ENCODE results near the gene MYO6. TPM values are rescaled to one million over a fixed set of nuclear protein-coding genes. Genes with fewer than 3 reads are reported as not detected.

Gene MYO6
- total and polyA plus RNA-seq, 8 donors, result 14.6 to 80.4 (median 35.0) TPM

DNA sequence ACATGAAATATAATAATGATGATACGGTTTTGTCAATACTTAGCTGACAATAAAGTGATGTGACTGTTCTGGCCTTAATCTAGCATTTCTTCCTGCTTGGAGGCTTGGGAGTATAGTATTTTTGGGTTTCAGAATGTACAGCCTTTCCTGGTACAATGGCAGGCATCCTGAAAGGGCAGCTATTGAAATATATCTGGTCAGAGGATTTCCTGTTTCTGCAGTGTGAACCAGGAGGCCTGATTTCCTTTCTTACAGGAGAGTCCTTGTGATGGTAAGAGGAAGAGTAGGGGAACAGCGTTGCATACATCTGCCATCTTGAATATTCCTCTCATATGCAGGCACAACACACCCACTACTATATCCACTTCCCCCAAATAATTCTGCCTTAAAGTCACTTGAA, 93.7 kb downstream of the MYO6 start:
- 77 to 81% (median 79%) methylated on average over 2 of the region's 2 CpGs for WGBS, 5 donors
- DNase-seq, result no peak
- no peak overlapping the region for H3K27ac ChIP-seq
- no peak for TF ChIP-seq CTCF (IDR thresholded peaks at IDR 0.05)
- TF ChIP-seq POLR2AphosphoS5 (IDR thresholded peaks at IDR 0.05), result no peak
- no peak for TF ChIP-seq EP300 (IDR thresholded peaks at IDR 0.05)
- intact Hi-C loops (cut with DNase I; ENCODE audit: low total_unique reads), result no loop called here
- no peaks in the 10 kb centered on the region for H3K9me3 ChIP-seq
- H3K27me3 ChIP-seq, result no peaks in the 10 kb centered on the region
- no peak overlapping the region for H3K4me3 ChIP-seq
- H3K36me3 ChIP-seq, result peaks cover 0 to 44% (median 21%) of the 10 kb centered on the region in 4 donors
- no peaks in the 10 kb centered on the region for H3K4me1 ChIP-seq

- Histone ChIP-seq H3K27ac (no peak overlapping the region), H3K27me3 (no peaks in the 10 kb centered on the region), H3K4me3 (no peak overlapping the region), H3K36me3 (peaks cover 0 to 44% (median 21%) of the 10 kb centered on the region in 4 donors), H3K4me1 (peaks cover 0 to 2% (median 0%) of the 10 kb centered on the region in 4 donors), H3K9me3 (no peaks in the 10 kb centered on the region)
- no peak for DNase-seq
- intact Hi-C loops (cut with DNase I; ENCODE audit: low total_unique reads), result no loop called here
- TF ChIP-seq EP300 (IDR thresholded peaks at IDR 0.05) (no peak), POLR2AphosphoS5 (IDR thresholded peaks at IDR 0.05) (no peak), POLR2A (IDR thresholded peaks at IDR 0.05) (no peak), CTCF (IDR thresholded peaks at IDR 0.05) (no peak)
- WGBS, 5 donors, result 22 to 50% (median 39%) methylated on average over 2 of the region's 2 CpGs
These were observed 94.4 kb downstream of the MYO6 start for GRCh38 chr6:75843396-75843795.

- Histone ChIP-seq H3K4me1 (peaks cover 6 to 30% (median 19%) of the 10 kb centered on the region in 4 donors), H3K4me3 (no peak overlapping the region), H3K27ac (peak overlapping the region in 1 of 5 donors; percentile 14), H3K9me3 (no peaks in the 10 kb centered on the region), H3K27me3 (no peaks in the 10 kb centered on the region), H3K36me3 (peaks cover 0 to 4% (median 0%) of the 10 kb centered on the region in 4 donors)
- intact Hi-C loops (cut with DNase I; ENCODE audit: low total_unique reads), result no loop called here
- WGBS, 5 donors, result 43 to 73% (median 59%) methylated on average over 4 of the region's 4 CpGs
- TF ChIP-seq POLR2A (IDR thresholded peaks at IDR 0.05), result no peak
- no peak for TF ChIP-seq EP300 (IDR thresholded peaks at IDR 0.05)
- no peak for TF ChIP-seq CTCF (IDR thresholded peaks at IDR 0.05)
- TF ChIP-seq POLR2AphosphoS5 (IDR thresholded peaks at IDR 0.05), result no peak
- DNase-seq, result no peak
These were observed 99.2 kb downstream of the MYO6 start for GRCh38 chr6:75848274-75848673.

DNA sequence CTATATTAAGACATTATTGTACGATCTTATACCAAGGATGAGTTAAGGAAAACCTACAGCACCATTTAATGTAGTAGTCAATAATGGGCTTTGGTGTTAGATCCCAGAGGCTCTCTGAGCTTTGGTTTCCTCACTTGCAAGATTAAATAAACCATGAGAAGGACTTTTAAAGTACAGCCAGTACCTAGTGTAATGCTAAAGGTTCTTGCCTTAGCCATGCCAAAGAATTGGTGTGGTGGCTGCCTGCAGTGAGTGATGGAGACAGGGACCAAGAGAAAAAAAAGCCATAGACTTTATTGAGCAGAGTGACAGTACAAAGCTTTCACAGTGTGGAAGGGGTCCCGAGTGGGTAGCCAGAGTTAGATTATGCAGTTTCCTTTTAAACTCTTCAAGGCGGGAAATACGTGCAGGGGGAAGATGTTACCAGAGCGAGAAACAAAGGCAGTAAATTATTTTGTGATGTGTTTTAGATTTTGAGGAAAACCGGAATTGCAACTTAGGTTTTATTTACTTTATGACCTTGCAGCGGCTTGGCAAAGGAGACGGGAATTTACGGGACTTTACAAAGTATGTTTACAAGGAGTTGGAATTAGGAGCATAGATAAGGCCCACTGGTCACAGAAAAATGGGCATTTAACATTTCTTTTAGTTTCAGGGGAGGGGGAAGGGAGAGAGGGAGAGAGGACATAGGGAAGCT, 100.4 kb downstream of the MYO6 start:
- Histone ChIP-seq H3K27ac (peak overlapping the region; percentile 22 to 76 (median 66)), H3K4me1 (peaks cover 6 to 30% (median 19%) of the 10 kb centered on the region in 4 donors), H3K27me3 (no peaks in the 10 kb centered on the region), H3K4me3 (no peak overlapping the region), H3K9me3 (no peaks in the 10 kb centered on the region), H3K36me3 (peaks cover 0 to 4% (median 0%) of the 10 kb centered on the region in 4 donors)
- WGBS, 5 donors, result 18 to 43% (median 31%) methylated on average over 9 of the region's 9 CpGs
- intact Hi-C loops (cut with DNase I; ENCODE audit: low total_unique reads), result no loop called here
- TF ChIP-seq POLR2AphosphoS5 (IDR thresholded peaks at IDR 0.05) (no peak), EP300 (IDR thresholded peaks at IDR 0.05) (no peak), POLR2A (IDR thresholded peaks at IDR 0.05) (no peak), CTCF (IDR thresholded peaks at IDR 0.05) (no peak)
- DNase-seq, result peak; percentile 46 to 57

All from stomach (tissue), 9 donors.